Measurements from ENCODE around the gene PPP1R26.

The PPP1R26 gene

GRCh38 chr9:135486267-135487065, 6.9 kb downstream of the PPP1R26 start:
- TF ChIP-seq CTCF (IDR thresholded peaks at IDR 0.05), result no peak

- TF ChIP-seq CTCF (IDR thresholded peaks at IDR 0.05), result no peak
Observed at GRCh38 chr9:135487281-135488012, 7.9 kb downstream of the PPP1R26 start.

GRCh38 chr9:135488013-135488330, 8.4 kb downstream of the PPP1R26 start:
- TF ChIP-seq CTCF (IDR thresholded peaks at IDR 0.05), result no peak

- TF ChIP-seq CTCF (IDR thresholded peaks at IDR 0.05), result no peak
Observed at GRCh38 chr9:135488527-135488926, 8.9 kb downstream of the PPP1R26 start.

GRCh38 chr9:135489188-135489906, 9.8 kb downstream of the PPP1R26 start:
- TF ChIP-seq CTCF (IDR thresholded peaks at IDR 0.05), result no peak

- TF ChIP-seq CTCF (IDR thresholded peaks at IDR 0.05), result no peak
Observed at GRCh38 chr9:135490166-135490870, 10.7 kb downstream of the PPP1R26 start.

GRCh38 chr9:135490980-135491464, 11.4 kb downstream of the PPP1R26 start:
- TF ChIP-seq CTCF (IDR thresholded peaks at IDR 0.05), result no peak

Measured in LNCAP (cell line).